ENCODE results near the gene ANK2.

GRCh38 chr4:113080624-113081023 is 31.2 kb downstream of the ANK2 start:
- TF ChIP-seq CTCF (IDR thresholded peaks at IDR 0.05; ENCODE audit: low read length): no peak
- no peak for TF ChIP-seq EZH2 (IDR thresholded peaks at IDR 0.05; ENCODE audit: borderline replicate concordance, low read length)

All from OCI-LY1 (cell line).